ENCODE measurements around the gene MRI1. TPM values are rescaled to one million over a fixed set of nuclear protein-coding genes. Genes with fewer than 3 reads are reported as not detected.
A peak's percentile ranks its signal among the peaks of the same experiment; 100 is the strongest.

MRI1 gene
- total and polyA plus RNA-seq, 2 of the 4 experiments (the other 2 are of a cell fraction) = 26.7 to 37.6 TPM

- H3K4me3 ChIP-seq (ENCODE audit: insufficient read depth, low read depth, low read length) = peak overlapping the region; percentile 31
Observed at GRCh38 chr19:13747098-13747453, 17.2 kb upstream of the MRI1 start.

More at GRCh38 chr19:13747098-13747453, 17.2 kb upstream of the MRI1 start:
- H2AK9ac ChIP-seq (replicated peaks; ENCODE audit: low read depth, low read length, poor library complexity) = peak overlapping the region; percentile 92
- H3K36me3 ChIP-seq (ENCODE audit: control insufficient read depth, insufficient read depth, low read length) = peaks cover 10% of the 10 kb centered on the region; the same call in 1 of the 2 replicates
- in situ Hi-C loops (cut with MboI; ENCODE audit: low sequenced_read_pairs) = loop anchor here (25.0 kb wide), 1 partner anchor 760 kb away; the partner anchor contains the start of gene NFIX
- ChIA-PET POLR2A (ENCODE audit: unreplicated experiment) (interaction anchor here (0.6 to 1.0 kb wide), 2 partner anchors 15 to 28 kb away, joined by 3 read pairs; no protein-coding TSS in a partner anchor), CTCF (no interaction called here)
- no peak overlapping the region for H3K56ac ChIP-seq (ENCODE audit: extremely low read depth, insufficient read depth, low read length)
- no peak overlapping the region for H3K14ac ChIP-seq (replicated peaks; ENCODE audit: low read depth, low read length)
- intact Hi-C loops (cut with micrococcal nuclease) = no loop called here
- no peaks in the 10 kb centered on the region; the same call in 1 of the 2 replicates for H3K9me1 ChIP-seq (ENCODE audit: insufficient read depth, low read length)
- H3K79me1 ChIP-seq (ENCODE audit: low read depth in 1 of 2, low read length in 2 of 2) = peaks cover 4 to 29% of the 10 kb centered on the region in 2 experiments; a peak in 3 of 4 replicates
- H3K4ac ChIP-seq (ENCODE audit: low read depth, low read length) = peak overlapping the region; percentile 29; the same call in 1 of the 2 replicates
- peak overlapping the region; percentile 87 for H2AFZ ChIP-seq (replicated peaks; ENCODE audit: low read length, poor library complexity)
- H3K23ac ChIP-seq (ENCODE audit: low read depth, low read length) = no peak overlapping the region
- no peak overlapping the region for H4K91ac ChIP-seq (ENCODE audit: insufficient read depth, low read depth, low read length)
- ATAC-seq (ENCODE audit: low read depth) (no peak), DNase-seq (no peak)
- no peak overlapping the region for H2BK5ac ChIP-seq (ENCODE audit: low read depth, low read length, poor library complexity, severe bottlenecking)
- H3K9me3 ChIP-seq (ENCODE audit: control insufficient read depth, insufficient read depth, low read length) = no peaks in the 10 kb centered on the region
- peak overlapping the region; percentile 21; the same call in 1 of the 2 replicates for H4K5ac ChIP-seq (ENCODE audit: low read depth, low read length)
- no peak overlapping the region for H2BK20ac ChIP-seq (ENCODE audit: low read depth, low read length)
- H3K27me3 ChIP-seq (ENCODE audit: control insufficient read depth, insufficient read depth, low read length) = no peaks in the 10 kb centered on the region
- H2BK15ac ChIP-seq (ENCODE audit: low read depth, low read length) = no peak overlapping the region; the same call in 2 of the 3 replicates
- no peak overlapping the region for H3K27ac ChIP-seq (ENCODE audit: insufficient read depth, low read length)
- H2AK5ac ChIP-seq (ENCODE audit: low read depth, low read length) = 0 out of 2 replicates have a peak overlapping the region, but pooled peaks have one; percentile 25
- dilution Hi-C loops (cut with HindIII; ENCODE audit: low sequenced_read_pairs, unreplicated experiment) = no loop called here
- H3K9ac ChIP-seq (ENCODE audit: low read depth, low read length) = no peak overlapping the region
- WGBS, 2 experiments (ENCODE audit: extremely low coverage in 2 of 2, insufficient read length in 1 of 2) = 80% methylated on average over 4 of the region's 8 CpGs; no CpG with 5 or more reads in 1 of the 2 experiments
- H3K18ac ChIP-seq (ENCODE audit: low read depth, low read length) = no peak overlapping the region
- no TSS peak for BruUV-seq (replicated peaks)
- H3K4me1 ChIP-seq (ENCODE audit: control insufficient read depth, insufficient read depth, low read length) = peaks cover 4% of the 10 kb centered on the region; the same call in 1 of the 2 replicates
- 0 out of 2 replicates have a peak, but pooled peaks cover 3% of the 10 kb centered on the region for H4K20me1 ChIP-seq (ENCODE audit: insufficient read depth, low read length)
- peak overlapping the region; percentile 80 to 85 for H4K8ac ChIP-seq (ENCODE audit: low read depth in 2 of 2, low read length in 2 of 2)
- TF ChIP-seq RCOR1 (IDR thresholded peaks at IDR 0.05; ENCODE audit: insufficient replicate concordance, low read length) (no peak), CHD1 (IDR thresholded peaks at IDR 0.05; ENCODE audit: low read depth, low read length) (no peak), FOS (IDR thresholded peaks at IDR 0.05; ENCODE audit: low read depth, low read length) (no peak), MAFK (IDR thresholded peaks at IDR 0.05; ENCODE audit: low read depth, low read length) (no peak), POLR2A (IDR thresholded peaks at IDR 0.05; ENCODE audit: low read depth, low read length) (no peak), MAZ (IDR thresholded peaks at IDR 0.05; ENCODE audit: borderline replicate concordance, low read depth, low read length) (no peak), RFX5 (IDR thresholded peaks at IDR 0.05; ENCODE audit: low read depth, low read length) (no peak), BHLHE40 (IDR thresholded peaks at IDR 0.05; ENCODE audit: low read depth, low read length) (no peak), RAD21 (IDR thresholded peaks at IDR 0.05; ENCODE audit: low read length) (no peak), MXI1 (IDR thresholded peaks at IDR 0.05; ENCODE audit: borderline replicate concordance, low read depth, low read length) (no peak), CEBPB (IDR thresholded peaks at IDR 0.05; ENCODE audit: low read depth, low read length) (no peak), SMC3 (IDR thresholded peaks at IDR 0.05; ENCODE audit: low read depth, low read length) (no peak)
- TF ChIP-seq, protein P1, sequence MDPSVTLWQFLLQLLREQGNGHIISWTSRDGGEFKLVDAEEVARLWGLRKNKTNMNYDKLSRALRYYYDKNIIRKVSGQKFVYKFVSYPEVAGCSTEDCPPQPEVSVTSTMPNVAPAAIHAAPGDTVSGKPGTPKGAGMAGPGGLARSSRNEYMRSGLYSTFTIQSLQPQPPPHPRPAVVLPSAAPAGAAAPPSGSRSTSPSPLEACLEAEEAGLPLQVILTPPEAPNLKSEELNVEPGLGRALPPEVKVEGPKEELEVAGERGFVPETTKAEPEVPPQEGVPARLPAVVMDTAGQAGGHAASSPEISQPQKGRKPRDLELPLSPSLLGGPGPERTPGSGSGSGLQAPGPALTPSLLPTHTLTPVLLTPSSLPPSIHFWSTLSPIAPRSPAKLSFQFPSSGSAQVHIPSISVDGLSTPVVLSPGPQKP (IDR thresholded peaks at IDR 0.05; ENCODE audit: borderline replicate concordance, low read depth, low read length) = no peak
- TF ChIP-seq, protein P2, sequence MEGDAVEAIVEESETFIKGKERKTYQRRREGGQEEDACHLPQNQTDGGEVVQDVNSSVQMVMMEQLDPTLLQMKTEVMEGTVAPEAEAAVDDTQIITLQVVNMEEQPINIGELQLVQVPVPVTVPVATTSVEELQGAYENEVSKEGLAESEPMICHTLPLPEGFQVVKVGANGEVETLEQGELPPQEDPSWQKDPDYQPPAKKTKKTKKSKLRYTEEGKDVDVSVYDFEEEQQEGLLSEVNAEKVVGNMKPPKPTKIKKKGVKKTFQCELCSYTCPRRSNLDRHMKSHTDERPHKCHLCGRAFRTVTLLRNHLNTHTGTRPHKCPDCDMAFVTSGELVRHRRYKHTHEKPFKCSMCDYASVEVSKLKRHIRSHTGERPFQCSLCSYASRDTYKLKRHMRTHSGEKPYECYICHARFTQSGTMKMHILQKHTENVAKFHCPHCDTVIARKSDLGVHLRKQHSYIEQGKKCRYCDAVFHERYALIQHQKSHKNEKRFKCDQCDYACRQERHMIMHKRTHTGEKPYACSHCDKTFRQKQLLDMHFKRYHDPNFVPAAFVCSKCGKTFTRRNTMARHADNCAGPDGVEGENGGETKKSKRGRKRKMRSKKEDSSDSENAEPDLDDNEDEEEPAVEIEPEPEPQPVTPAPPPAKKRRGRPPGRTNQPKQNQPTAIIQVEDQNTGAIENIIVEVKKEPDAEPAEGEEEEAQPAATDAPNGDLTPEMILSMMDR (conservative IDR thresholded peaks at IDR 0.05; ENCODE audit: low read depth, low read length) = no peak
- TF ChIP-seq, protein P3, sequence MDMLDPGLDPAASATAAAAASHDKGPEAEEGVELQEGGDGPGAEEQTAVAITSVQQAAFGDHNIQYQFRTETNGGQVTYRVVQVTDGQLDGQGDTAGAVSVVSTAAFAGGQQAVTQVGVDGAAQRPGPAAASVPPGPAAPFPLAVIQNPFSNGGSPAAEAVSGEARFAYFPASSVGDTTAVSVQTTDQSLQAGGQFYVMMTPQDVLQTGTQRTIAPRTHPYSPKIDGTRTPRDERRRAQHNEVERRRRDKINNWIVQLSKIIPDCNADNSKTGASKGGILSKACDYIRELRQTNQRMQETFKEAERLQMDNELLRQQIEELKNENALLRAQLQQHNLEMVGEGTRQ (IDR thresholded peaks at IDR 0.05; ENCODE audit: low read depth, low read length) = no peak
- no peak overlapping the region for H3K4me2 ChIP-seq (ENCODE audit: low read depth, low read length)
- no peak overlapping the region for H2BK120ac ChIP-seq (ENCODE audit: low read depth, low read length)

All from IMR-90 (cell line).